Astrocyte of the cerebellum (primary cell): ENCODE results near the gene DPYD.

Experiments
- DNase-seq: peaks from one replicate; pipeline ENCODE4 v3.0.0-alpha.2; 2011; ENCODE audit warnings: low read depth
- H3K4me3 ChIP-seq: 2 replicates; pipeline ENCODE4 v1.5.1; 2011; ENCODE audit warnings: mild to moderate bottlenecking, low read depth, low read length, moderate library complexity
- in situ Hi-C: cut with HindIII; loops from 2 replicates; pipeline ENCODE4 v1.10.0; 2017; ENCODE audit warnings: low sequenced_read_pairs
- TF ChIP-seq, protein P1 (sequence below): IDR thresholded peaks from 2 replicates; pipeline ENCODE4 v1.5.1; 2012; ENCODE audit warnings: low read length, low read depth, moderate library complexity, mild to moderate bottlenecking; ENCODE audit errors: missing control alignments

Gene DPYD

GRCh38 chr1:97562081-97562480 lies 358.8 kb downstream of the DPYD start:
- TF ChIP-seq, protein P1, sequence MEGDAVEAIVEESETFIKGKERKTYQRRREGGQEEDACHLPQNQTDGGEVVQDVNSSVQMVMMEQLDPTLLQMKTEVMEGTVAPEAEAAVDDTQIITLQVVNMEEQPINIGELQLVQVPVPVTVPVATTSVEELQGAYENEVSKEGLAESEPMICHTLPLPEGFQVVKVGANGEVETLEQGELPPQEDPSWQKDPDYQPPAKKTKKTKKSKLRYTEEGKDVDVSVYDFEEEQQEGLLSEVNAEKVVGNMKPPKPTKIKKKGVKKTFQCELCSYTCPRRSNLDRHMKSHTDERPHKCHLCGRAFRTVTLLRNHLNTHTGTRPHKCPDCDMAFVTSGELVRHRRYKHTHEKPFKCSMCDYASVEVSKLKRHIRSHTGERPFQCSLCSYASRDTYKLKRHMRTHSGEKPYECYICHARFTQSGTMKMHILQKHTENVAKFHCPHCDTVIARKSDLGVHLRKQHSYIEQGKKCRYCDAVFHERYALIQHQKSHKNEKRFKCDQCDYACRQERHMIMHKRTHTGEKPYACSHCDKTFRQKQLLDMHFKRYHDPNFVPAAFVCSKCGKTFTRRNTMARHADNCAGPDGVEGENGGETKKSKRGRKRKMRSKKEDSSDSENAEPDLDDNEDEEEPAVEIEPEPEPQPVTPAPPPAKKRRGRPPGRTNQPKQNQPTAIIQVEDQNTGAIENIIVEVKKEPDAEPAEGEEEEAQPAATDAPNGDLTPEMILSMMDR = no peak
- DNase-seq = peak; percentile 38
- no peak overlapping the region for H3K4me3 ChIP-seq
- in situ Hi-C loops = no loop called here

GRCh38 chr1:97560714-97561113 lies 360.1 kb downstream of the DPYD start:
- no peak overlapping the region for H3K4me3 ChIP-seq
- in situ Hi-C loops = no loop called here
- no peak for DNase-seq
- TF ChIP-seq, protein P1 = no peak

GRCh38 chr1:97553971-97554370 lies 366.9 kb downstream of the DPYD start:
- no peak for DNase-seq
- H3K4me3 ChIP-seq = no peak overlapping the region
- in situ Hi-C loops = no loop called here
- TF ChIP-seq, protein P1 = no peak

DNA sequence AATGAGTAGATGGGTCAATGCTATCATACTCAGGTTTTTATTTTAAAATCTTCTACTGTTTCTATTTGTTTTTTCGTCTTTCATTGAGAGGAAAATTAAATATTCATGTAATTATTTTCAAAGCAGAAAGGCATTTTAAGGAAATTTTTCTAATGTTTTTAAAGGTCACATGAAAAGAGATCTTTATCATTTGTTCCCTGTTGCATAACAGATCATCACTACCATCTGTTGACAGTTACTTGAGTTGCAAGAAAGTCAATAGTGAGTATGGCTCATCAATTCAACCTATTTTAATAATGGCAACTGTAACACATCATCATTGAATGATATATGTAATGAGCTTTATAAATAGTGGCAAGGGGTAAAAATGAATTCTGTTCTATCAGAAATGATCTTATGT lies 369.7 kb downstream of the DPYD start:
- H3K4me3 ChIP-seq = no peak overlapping the region
- DNase-seq = no peak
- in situ Hi-C loops = no loop called here
- TF ChIP-seq, protein P1 = no peak

- TF ChIP-seq, protein P1 = no peak
- H3K4me3 ChIP-seq = no peak overlapping the region
- in situ Hi-C loops = no loop called here
- no peak for DNase-seq
These were observed 375.4 kb downstream of the DPYD start for GRCh38 chr1:97545446-97545845.

GRCh38 chr1:97540346-97540888 lies 380.4 kb downstream of the DPYD start:
- H3K4me3 ChIP-seq = no peak overlapping the region
- no peak for DNase-seq
- in situ Hi-C loops = no loop called here
- TF ChIP-seq, protein P1 = no peak

GRCh38 chr1:97538113-97538512 lies 382.7 kb downstream of the DPYD start:
- in situ Hi-C loops = no loop called here
- TF ChIP-seq, protein P1 = no peak
- H3K4me3 ChIP-seq = no peak overlapping the region
- DNase-seq = no peak
